ENCODE data around the gene NT5DC3. TPM values are rescaled to one million over a fixed set of nuclear protein-coding genes. Genes with fewer than 3 reads are reported as not detected.

The NT5DC3 gene
- total RNA-seq = 2.2 TPM

DNA sequence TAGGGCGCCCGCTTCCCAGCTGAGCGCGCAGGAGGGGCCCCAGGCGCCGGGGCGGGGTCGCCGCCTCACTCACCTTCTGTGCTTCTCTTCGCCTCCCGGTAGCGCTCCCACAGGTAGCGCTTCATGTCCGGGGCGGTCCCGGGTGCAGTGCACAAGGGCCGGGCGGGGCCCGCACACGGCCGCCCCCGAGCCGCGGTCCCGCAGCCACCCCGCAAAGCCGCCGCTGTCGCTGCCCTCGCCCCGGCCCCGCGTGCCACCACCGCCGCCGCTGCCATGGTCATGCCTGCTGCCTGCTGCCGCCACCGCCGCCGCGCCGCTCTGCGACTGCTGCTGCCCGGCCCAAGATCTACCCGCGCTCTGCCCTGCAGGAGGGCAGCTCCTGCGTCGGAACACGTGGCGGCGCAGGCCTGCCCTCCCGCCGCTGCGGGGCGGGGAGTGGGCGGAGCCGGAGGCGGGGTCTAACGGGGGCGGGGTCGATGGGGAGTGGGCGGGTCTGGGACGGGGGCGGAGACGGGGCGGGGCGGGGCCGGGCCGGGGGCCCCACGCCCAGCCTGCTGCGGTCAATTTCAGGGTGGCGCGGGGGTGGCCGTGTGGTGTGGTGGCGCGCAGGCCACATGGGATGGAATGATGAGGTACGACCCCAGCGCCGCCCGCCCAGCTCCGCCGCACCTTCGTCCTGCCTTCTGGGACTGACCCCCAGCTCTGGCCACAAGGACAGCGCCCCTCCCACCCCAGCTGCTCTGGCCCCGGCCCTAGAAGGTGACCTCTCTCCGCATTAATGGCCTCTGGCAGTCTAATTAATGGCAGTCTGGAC, at the start of gene NT5DC3:
Gene NT5DC3, minus strand, starts transcription at position 359 of the 814 bp plus-strand sequence. Its CDS starts 78 bp downstream, at position 281.
- peak; percentile 78 to 82 (median 81) for DNase-seq (ENCODE audit: low read depth in 2 of 3, low spot score in 2 of 3)

DNA sequence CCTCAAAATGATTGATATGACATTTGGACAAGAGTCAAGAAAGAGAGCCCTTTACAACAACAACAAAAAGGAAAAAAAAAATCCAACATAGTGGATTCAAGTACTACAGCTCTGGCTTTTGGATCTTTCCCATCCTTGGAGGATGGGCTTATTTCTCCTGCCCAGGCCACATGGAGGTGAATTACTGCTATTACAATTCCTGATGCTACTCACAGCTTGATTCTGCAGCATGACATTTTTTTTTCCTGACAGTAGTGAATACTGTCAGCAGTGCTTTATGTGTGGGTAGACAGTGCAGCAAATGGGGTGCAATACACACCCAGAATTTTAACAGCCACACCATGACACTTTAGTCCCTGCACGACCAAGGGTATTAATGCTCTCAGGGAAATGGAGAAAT, 46.7 kb upstream of the NT5DC3 start:
- DNase-seq (ENCODE audit: low read depth in 2 of 3, low spot score in 2 of 3) = no peak

DNA sequence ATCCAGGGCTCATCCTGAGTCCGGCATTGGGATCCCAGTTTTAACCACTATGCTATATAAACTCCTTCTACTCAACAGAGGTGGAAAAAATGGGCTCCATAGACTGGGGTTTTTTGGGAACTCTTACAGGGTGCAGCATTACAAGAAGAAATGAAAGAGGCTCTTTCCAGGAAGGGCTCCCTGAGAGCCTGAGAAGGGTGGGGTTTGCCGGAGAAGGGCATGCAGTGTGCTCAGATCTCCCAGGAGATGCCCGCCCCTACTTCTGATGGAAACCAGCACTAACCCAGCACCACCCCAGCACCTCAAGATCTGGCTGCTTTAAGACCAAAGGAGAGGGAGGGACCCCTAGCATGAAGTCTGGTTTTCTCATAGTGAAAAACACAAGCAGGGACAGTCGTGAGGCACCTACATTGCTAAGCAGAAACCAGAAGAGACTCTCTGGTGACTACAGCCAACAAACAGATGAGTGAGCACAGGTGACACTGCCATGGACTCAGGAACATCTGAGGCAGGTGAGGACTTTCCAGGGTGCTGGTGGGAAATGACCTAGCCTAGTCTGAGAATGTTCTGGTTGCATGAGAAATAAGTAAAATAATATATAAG, 45.3 kb upstream of the NT5DC3 start:
- no peak for DNase-seq (ENCODE audit: low read depth in 2 of 3, low spot score in 2 of 3)

DNA sequence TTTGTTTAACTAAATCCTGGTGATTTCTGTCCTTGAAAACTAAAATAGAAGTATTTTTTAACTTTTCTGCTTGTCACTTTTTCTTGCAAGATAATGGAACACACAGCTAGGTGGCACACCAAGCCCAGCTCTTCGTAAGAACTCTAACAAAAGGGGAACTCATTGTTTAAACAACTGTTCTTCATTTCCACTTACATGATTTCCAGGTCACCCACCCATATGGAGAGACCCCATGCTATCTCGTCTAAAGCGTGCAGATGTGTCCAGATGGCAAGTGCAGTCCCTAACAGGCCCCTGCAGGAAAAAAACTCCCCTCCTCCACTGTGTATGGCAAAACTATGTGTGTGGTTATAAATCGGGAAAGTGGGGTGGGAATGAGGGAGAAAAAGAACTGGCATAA, 43.3 kb upstream of the NT5DC3 start:
- DNase-seq (ENCODE audit: low read depth in 2 of 3, low spot score in 2 of 3) = peak; percentile 24 to 85 (median 71)

DNA sequence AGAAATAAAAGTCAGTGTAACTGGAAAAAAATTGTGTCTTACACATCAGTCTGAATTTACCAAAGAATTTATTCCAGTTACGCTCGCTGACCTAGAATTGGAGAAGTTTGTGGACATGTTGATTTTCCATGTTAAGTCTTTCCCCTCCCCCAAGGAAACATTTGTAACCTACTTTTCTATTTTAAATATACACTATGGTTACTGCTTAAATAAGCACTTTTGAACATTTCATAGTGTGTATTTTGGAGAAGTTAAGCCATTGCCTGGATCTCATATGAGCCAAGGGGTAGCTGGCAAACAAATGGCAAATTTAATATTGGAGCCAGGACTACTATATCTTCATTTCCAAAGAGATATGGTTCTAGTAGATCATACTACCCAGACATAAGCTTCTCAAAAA, 42.9 kb upstream of the NT5DC3 start:
- DNase-seq (ENCODE audit: low read depth in 2 of 3, low spot score in 2 of 3) = no peak

DNA sequence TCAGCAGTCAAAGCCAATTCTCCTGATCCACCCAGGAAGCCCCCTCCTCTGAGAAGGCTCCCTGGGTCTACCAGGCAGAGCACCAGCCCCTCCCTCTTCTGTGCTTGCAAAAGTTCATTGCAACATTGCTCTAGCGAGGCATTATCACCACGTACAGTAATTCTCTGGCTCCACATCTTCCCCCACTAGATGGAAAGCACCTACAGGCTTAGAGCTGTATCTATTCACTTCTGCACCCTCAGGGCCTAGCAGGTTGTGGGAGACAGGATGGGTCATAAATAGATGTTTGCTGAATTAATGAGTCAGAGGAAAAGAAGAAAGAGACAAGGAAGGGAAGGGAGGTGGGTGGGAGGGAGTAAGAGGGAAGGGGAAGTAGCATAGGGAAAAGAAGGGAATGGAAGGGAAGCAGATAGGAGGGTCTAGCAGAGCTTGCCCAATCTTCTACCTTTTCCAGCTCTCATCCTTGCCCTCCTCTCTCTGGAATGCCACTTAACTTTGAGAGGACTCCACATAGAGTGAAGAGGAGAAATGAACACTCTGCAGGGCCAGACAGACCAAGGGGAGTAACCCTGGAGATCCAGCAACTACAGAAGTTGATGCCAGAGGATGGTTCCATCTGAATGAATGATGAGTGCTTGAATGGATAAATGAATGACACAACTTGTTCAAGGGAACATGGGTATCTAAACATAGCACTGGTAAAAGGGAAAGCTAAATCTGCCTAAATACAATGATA, 42.0 kb upstream of the NT5DC3 start:
- DNase-seq (ENCODE audit: low read depth in 2 of 3, low spot score in 2 of 3) = no peak

DNA sequence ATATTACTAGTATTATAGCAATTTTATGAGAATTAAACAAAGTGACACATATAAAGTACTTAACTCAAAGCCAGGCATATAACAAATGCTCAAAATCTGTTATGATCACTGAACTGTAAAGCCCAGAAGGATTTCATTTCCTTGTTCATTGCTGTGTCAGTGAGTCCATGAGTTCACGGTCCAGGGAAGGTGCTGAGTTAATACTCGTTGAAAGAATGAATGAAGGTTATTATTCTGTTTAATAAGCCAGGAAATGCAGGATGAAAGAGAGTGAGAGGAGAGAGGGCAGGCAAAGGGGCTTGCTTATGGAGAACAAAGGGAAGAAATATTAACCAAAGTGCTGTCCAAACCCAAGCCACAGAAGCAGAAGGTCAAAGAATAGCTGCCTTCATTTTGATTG, 40.2 kb upstream of the NT5DC3 start:
- no peak for DNase-seq (ENCODE audit: low read depth in 2 of 3, low spot score in 2 of 3)

DNA sequence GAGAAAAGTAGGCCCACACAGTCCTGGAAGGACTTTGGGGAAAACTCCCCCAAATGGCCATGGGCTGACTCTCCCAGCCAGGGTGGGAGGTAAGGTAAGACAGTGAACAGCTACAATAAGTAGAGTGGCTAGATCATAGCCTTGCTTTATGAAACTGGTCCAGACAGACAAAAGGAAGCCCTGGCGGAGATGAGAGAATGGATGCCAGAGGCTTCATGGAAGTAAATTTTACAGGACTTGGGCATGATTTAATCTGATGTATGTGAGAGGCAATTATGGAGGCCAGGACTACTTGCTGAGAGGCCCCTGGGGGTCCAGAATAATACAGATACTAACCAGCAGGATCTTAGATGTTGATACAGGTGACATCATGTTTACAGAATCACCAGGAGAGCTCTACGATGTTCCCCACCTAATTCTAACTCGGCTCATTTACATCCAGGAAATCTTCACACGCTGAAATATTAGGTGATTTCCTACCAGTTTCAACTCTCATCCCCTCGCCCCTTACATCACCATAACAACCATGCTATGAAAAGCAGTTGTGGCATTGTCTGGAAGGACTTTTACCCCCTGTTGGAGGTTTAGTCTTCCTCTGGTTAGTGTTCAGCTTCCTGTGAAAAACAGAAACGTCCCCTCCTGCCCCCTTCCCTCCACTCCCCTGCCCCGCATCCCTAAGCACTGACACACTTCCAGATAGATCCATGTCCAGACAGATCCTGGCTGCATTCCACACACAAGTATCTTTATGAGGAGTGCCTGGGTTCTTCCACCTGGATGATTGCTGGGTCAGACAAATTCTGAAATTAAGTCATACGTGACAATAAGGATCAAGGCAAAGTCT, 39.5 kb upstream of the NT5DC3 start:
- DNase-seq (ENCODE audit: low read depth in 2 of 3, low spot score in 2 of 3) = peak in 2 of 3 donors; percentile 71 to 81

DNA sequence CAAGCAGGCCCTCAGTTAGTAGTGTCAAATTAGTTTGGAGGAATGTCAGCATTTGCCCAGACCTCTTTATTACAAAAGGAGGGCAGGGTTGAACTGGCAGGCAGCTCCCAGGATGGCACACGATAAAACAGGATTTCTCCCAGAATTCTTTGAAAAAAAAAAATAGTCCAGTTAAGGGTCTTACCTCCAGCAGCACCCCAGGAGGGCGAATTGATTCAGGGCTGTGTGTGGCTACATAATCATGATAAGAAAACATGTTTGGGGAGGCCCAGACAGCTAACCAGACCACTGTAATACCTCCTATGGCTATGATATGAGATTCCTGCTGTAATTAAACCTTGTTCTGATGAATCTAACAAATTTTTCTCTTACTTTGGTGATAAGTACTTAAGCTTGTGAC, 38.8 kb upstream of the NT5DC3 start:
- no peak for DNase-seq (ENCODE audit: low read depth in 2 of 3, low spot score in 2 of 3)

DNA sequence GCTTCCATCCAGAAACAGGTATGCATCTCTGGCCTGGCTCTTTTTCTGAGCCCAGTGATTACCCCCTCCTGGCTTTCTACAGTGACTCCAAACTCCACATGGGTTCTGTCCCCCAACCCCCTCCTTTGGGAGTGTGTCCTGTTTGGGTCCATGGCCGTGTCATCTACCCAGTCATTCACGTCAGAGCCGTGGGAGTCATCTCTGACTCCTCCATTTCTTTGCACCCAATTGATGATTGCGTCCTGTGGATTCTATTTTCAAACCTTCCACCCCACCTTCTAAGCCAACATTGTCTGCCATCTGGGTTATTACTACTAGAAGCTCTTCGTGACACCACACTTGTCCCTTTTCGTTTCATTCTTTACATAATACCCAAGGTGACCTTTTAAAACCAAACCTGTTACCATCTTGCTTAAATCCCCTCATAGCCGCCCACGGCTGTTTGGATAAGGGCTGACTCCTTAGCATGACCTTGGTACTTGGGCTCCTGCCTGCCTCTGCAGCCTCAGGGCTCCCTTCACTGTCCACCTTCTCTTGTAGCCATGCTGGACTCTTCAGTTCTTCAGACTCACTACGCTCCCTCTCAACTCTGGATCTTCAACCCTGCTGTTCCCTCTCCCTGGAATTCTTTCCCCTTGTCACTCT, 38.1 kb upstream of the NT5DC3 start:
- no peak for DNase-seq (ENCODE audit: low read depth in 2 of 3, low spot score in 2 of 3)

DNA sequence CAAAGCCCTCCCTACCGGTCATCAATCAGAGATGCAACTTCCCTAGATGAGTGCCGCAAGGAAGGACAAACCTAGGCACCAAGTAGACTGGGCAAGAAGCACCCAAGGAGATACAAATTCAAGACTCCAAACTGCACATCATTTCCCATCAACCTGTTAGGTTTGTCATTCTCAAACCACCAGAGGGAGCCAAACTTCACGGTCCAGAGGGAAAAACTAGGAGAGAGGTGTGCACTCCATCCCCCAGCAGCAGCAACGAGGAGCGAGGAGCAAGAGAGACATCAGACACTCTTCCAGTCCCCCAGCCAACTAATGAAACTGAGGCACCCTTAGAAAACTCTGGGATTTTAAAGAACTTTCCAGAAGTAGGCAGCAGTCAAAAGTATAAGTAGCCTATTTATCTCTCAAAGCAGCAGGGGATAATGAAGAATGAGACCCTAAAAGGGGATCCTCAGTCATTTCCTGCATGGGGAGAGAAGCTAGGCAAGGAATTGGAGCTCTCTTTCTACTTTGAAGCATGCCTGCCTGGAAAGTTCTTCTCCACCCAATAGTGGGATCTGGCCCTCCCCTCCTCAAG, 37.0 kb upstream of the NT5DC3 start:
- peak; percentile 22 to 64 (median 44) for DNase-seq (ENCODE audit: low read depth in 2 of 3, low spot score in 2 of 3)

DNA sequence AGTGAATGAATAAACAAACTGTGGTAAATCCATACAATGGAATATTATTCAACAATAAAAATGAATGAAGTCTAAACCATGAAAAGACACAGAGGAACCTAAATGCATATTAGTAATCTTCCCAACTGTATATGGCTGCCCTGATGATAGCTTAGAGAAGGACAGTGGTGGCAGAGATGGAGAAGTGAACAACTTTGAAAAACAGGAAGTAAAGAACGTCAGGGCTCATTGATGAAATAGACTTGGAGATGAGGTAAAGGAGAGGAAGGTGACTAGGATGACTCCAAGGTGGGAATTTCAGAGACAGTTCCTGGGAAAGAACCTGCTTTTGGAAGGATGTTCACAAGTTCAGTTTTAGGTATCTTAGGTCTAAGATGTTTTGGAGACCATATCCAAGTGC, 36.3 kb upstream of the NT5DC3 start:
- DNase-seq (ENCODE audit: low read depth in 2 of 3, low spot score in 2 of 3) = no peak

DNA sequence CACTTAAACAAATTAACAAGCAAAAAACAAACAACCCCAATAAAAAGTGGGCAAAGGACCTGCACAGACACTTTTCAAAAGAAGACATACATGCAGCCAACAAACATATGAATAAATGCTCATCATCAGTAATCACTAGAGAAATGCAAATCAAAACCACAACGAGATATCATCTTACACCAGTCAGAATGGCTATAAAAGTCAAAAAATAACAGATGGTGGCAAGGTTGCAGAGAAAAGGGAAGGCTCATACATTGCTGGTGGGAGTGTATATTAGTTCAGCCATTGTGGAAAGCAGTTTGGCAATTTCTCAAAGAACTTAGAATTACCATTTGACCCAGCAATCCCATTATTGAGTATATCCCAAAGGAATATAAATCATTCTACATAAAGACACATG, 34.6 kb upstream of the NT5DC3 start:
- DNase-seq (ENCODE audit: low read depth in 2 of 3, low spot score in 2 of 3) = no peak

DNA sequence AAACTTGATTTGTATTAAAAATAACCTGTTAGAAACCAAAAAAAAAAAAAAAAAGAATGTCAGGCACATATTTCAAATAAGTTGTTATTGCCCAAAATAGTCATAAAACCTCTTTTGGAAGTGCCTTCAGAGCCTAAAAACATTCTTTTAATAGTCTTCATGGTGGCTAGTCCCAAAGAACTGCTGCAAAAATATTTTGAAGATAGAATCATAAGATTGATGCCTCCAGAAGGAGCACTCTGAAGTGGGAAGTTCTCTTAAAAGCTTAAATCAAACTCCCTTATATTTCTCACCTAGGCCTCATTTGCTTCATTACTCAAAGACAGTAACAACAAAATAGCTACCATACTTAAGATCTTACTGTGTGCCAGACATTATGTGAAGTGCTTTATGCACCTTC, 27.2 kb upstream of the NT5DC3 start:
- DNase-seq (ENCODE audit: low read depth in 2 of 3, low spot score in 2 of 3) = no peak

DNA sequence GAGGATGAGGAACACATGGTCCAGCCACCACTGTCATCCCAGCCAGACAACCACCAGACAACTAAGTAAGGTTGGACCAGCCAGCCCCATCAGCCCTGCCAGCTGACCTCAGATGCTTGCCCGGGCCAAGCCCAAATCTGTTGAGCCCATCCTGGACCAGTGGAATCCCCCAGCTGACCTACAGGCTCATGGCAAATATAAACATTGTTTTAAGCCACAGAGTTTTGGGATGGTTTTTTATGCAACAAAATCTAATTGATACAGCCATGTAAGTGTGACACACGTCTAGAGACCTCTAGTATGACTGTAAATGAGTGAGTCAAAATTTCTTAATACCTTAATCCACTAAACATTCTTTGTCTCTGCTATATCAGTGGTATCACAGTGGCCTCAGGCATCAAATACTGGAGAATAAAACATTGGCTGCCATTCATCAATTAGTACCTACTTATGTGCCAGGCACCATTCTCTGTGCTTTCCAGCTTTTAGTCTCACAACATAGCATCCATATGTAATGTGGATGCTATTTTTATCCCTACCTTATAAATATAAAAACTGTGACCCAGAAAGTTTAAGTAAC, 24.2 kb upstream of the NT5DC3 start:
- DNase-seq (ENCODE audit: low read depth in 2 of 3, low spot score in 2 of 3) = no peak

DNA sequence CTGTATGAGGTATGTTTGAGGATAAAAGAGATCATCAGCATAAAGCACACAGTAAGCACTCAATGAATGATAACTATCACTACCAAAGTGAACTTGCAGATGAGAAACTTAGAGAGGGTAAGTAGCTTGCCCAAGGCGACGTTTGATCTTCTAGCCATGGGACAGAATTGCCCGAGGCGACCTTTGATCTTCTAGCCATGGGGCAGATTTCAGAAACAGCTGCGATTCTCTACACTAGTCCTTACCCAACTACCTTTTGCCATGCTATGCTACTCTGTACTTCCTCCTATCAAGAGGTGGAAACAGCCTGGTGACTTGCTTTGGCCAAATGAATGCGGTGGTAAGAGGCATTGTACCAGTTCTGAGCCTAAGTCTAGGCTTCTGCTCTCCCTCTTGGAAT, 23.7 kb upstream of the NT5DC3 start:
- no peak for DNase-seq (ENCODE audit: low read depth in 2 of 3, low spot score in 2 of 3)

DNA sequence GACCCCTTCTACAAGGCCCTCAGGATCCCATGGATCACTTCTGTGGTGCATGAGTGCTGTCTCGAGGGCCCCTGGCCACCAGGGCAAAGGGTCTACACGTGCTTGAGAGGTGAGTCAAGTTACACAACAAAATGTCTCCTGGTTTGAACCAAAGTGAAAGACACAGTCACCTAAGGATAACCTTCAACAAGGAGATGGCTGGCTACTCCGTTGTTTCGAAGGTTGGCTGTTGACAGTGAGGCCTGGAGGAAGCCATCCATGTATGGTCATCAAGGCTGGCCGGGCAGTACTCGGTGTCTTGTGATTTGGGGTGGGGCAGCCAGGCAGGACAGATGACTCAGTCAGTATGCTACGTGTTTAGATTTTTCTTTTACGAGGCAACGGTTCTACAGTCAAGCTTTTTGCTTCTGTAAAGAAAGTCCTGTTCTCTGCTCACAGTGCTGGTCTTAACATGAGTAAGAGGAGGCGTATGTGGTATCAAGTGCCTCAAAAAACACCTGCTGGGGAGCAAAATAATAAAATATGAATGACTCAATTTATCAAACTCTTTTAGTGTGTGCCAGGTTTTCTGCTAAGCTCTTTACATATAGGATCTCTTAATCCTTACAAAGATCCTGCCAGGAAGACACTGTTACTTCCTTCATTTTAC, 18.0 kb upstream of the NT5DC3 start:
- no peak for DNase-seq (ENCODE audit: low read depth in 2 of 3, low spot score in 2 of 3)

DNA sequence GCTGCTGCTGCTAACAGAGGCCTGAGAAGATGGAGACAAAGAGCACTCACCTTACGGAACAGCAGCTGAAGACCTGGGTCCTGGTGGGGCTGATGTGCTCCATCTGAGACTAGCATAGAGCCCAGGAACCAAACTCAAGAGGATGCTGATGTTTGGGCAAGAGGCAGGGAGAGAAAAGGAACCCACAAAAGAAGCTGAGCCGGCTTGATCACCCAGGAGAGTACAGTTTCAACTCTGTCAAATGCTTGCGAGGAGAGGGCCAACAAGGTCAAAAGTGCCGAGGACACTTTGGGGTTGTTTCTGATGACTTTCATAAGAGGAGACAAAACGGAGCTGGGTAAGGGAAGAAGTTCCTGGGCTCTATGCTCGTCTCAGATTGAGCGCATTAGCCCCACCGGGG, 17.3 kb upstream of the NT5DC3 start:
- no peak for DNase-seq (ENCODE audit: low read depth in 2 of 3, low spot score in 2 of 3)

DNA sequence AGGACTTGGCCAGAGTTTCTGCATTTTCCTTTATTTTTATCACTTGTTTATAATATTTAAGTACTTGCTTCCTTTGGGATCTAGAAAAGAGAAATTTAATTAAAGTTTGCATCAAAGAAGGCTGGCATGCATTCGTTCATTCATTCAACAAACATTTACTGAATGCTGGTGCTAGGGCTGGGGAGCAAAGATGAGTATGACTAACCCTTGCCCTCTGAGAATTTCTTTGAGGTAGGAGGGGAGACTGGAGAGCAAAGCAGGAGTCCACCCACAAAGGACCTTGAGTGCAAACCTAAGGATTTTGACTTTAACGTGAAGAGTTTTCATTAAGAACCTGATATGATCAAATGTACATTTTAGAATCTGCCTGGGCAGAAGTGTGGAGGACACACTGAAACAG, 16.1 kb upstream of the NT5DC3 start:
- DNase-seq (ENCODE audit: low read depth in 2 of 3, low spot score in 2 of 3) = no peak

All from hematopoietic multipotent progenitor cell (in vitro differentiated cells).